ENCODE measurements around the gene PGAM2.

GRCh38 chr7:44086627-44087026 lies 21.3 kb upstream of the PGAM2 start:
- no peak for TF ChIP-seq CTCF (conservative IDR thresholded peaks at IDR 0.05; ENCODE audit: low read length)
- no peak for TF ChIP-seq EZH2phosphoT487 (IDR thresholded peaks at IDR 0.05; ENCODE audit: borderline replicate concordance)
